Sigmoid colon (tissue), 4 donors: ENCODE results near the gene GATB.

Experiments used
- EP300 ChIP-seq, 4 donors: sonication (generic); formaldehyde crosslinking; IDR thresholded peaks; one replicate each; pipeline ENCODE4 v1.6.1; 2017; ENCODE audit warnings: antibody characterized with exemption in 4 of 4
- TF ChIP-seq, protein P1 (sequence below), 4 experiments: fragments of 450-650 bp in 3 of 4; fragments of 200-600 bp in 1 of 4; IDR thresholded peaks; one replicate each; pipeline ENCODE4 v1.5.1; 2016 to 2019; ENCODE audit warnings: antibody characterized with exemption in 4 of 4, mild to moderate bottlenecking in 3 of 4, moderate library complexity in 2 of 4

DNA sequence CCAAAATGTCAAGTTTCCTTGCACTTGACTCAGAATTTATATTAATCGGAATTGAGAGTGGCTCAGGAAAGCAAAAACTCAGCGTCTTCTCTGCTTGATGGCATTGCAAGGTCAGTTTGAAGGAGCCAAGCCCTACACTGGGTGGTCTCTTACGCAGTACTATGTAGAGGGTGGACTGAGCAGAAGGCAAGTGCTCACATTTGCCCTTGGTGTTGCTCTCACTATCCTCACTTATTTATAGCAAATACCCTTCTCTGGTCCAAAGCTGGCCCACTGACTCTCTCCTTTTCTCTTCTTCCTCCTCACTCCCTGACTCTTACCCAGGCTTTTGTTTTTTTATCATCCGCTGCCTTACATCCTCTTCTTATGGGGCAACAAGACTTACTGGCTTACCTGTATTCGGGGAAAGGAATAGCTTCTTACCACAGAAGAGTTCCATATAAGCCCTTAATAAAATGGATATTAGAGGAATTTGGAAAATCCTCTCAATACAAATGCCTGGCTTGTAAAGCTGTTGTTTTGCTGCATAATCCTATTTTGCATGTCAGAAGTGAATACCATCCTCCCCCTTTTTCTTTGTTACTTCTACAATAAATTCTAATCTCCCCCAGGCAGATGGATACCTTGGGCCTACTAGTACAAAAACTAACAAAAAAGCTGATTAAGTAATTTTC lies 24.8 kb upstream of the GATB start:
- TF ChIP-seq, protein P1, sequence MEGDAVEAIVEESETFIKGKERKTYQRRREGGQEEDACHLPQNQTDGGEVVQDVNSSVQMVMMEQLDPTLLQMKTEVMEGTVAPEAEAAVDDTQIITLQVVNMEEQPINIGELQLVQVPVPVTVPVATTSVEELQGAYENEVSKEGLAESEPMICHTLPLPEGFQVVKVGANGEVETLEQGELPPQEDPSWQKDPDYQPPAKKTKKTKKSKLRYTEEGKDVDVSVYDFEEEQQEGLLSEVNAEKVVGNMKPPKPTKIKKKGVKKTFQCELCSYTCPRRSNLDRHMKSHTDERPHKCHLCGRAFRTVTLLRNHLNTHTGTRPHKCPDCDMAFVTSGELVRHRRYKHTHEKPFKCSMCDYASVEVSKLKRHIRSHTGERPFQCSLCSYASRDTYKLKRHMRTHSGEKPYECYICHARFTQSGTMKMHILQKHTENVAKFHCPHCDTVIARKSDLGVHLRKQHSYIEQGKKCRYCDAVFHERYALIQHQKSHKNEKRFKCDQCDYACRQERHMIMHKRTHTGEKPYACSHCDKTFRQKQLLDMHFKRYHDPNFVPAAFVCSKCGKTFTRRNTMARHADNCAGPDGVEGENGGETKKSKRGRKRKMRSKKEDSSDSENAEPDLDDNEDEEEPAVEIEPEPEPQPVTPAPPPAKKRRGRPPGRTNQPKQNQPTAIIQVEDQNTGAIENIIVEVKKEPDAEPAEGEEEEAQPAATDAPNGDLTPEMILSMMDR (IDR thresholded peaks at IDR 0.05): no peak
- no peak for TF ChIP-seq EP300 (IDR thresholded peaks at IDR 0.05)
